ENCODE data around the gene TFR2. TPM values are rescaled to one million over a fixed set of nuclear protein-coding genes. Genes with fewer than 3 reads are reported as not detected.

TFR2 gene
- total and polyA plus RNA-seq, 2 donors (not counting 1 experiment from before 2014, with no cell fraction given) = 5.9 to 10.0 TPM

DNA sequence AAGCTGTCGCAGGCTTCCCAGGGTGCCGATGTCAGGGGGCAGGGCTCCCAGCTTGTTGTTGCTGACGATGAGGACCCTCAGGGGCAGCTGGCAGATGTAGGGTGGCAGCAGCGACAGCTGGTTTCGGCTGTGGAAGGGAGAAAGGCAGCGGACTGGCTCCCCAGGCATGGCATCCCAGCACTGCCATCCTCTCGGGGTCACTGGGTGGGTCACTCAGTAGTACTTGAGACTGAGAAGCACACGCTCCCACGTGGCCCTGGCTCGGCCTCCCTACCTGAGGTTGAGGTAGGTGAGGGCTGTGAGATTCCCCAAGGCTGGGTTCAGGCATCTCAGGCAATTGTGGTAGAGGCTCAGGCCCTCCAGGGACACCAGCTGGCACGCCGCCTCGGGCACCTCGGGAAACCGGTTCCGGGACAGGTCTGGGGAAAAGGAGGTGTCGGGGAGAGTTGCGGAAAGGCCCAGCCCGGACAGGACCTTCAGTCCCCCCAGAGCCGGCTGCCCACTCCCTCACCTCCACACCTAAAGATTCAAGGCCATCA is 59.2 kb downstream of the TFR2 start:
- H3K4me2 ChIP-seq (replicated peaks; ENCODE audit: low read depth, low read length, poor library complexity, severe bottlenecking) = peak overlapping the region; percentile 92
- peaks cover 73% of the 10 kb centered on the region for H4K20me1 ChIP-seq (ENCODE audit: control insufficient read depth, insufficient read depth, low read length, poor library complexity, severe bottlenecking)
- ChIA-PET CTCF (interaction anchor here (11.1 kb wide), 1 partner anchor 19 kb away, joined by 226 read pairs; no protein-coding TSS in a partner anchor), POLR2A (interaction anchor here (0.5 to 0.6 kb wide), 2 partner anchors 22 to 50 kb away, joined by 3 to 4 read pairs; no protein-coding TSS in a partner anchor)
- WGBS (ENCODE audit: insufficient coverage) = 95% methylated on average over 12 of the region's 20 CpGs
- H3K27me3 ChIP-seq (replicated peaks in 1 of 4; ENCODE audit: control extremely low read depth in 1 of 4, control insufficient read depth in 3 of 4, insufficient read depth in 4 of 4, low read length in 3 of 4) = no peaks in the 10 kb centered on the region
- Mint-ChIP-seq H3K4me1 (peaks cover 41% of the 10 kb centered on the region), H3K27me3 (no peaks in the 10 kb centered on the region), H3K9me3 (ENCODE audit: insufficient read depth) (no peaks in the 10 kb centered on the region), H3K4me3 (peak overlapping the region; percentile 98), H3K27ac (peak overlapping the region; percentile 99)
- H2AFZ ChIP-seq (ENCODE audit: insufficient read depth, low read depth, low read length, poor library complexity, severe bottlenecking) = no peak overlapping the region
- peaks cover 70% of the 10 kb centered on the region for H3K79me2 ChIP-seq (ENCODE audit: control insufficient read depth, insufficient read depth, low read length)
- TF ChIP-seq, protein P1, sequence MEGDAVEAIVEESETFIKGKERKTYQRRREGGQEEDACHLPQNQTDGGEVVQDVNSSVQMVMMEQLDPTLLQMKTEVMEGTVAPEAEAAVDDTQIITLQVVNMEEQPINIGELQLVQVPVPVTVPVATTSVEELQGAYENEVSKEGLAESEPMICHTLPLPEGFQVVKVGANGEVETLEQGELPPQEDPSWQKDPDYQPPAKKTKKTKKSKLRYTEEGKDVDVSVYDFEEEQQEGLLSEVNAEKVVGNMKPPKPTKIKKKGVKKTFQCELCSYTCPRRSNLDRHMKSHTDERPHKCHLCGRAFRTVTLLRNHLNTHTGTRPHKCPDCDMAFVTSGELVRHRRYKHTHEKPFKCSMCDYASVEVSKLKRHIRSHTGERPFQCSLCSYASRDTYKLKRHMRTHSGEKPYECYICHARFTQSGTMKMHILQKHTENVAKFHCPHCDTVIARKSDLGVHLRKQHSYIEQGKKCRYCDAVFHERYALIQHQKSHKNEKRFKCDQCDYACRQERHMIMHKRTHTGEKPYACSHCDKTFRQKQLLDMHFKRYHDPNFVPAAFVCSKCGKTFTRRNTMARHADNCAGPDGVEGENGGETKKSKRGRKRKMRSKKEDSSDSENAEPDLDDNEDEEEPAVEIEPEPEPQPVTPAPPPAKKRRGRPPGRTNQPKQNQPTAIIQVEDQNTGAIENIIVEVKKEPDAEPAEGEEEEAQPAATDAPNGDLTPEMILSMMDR (IDR thresholded peaks at IDR 0.05) = no peak
- no peak for TF ChIP-seq EZH2 (IDR thresholded peaks at IDR 0.05; ENCODE audit: borderline replicate concordance, insufficient read depth, low read depth, low read length, poor library complexity, severe bottlenecking)
- peaks cover 26 to 36% of the 10 kb centered on the region in 2 donors for H3K4me1 ChIP-seq (ENCODE audit: control insufficient read depth in 2 of 2, insufficient read depth in 2 of 2, low read length in 2 of 2)
- no peak overlapping the region for H3K4me3 ChIP-seq (ENCODE audit: control extremely low read depth in 1 of 5, extremely low read depth in 1 of 5, insufficient read depth in 1 of 5, low read depth in 2 of 5, low read length in 4 of 5)
- no peak overlapping the region for H3K9ac ChIP-seq (ENCODE audit: low read length)
- intact Hi-C loops (cut with micrococcal nuclease) = no loop called here
- H3K9me3 ChIP-seq (ENCODE audit: control extremely low read depth in 1 of 3, control insufficient read depth in 2 of 3, insufficient read depth in 1 of 3, low read length in 2 of 3) = no peaks in the 10 kb centered on the region
- ATAC-seq (ENCODE audit: low read depth) = no peak
- peak overlapping the region; percentile 94 to 97 for H3K27ac ChIP-seq (ENCODE audit: low read length in 2 of 2)
- H3K36me3 ChIP-seq (replicated peaks in 1 of 2; ENCODE audit: control extremely low read depth in 1 of 2, control insufficient read depth in 1 of 2, extremely low read depth in 1 of 2, insufficient read depth in 2 of 2, low read length in 1 of 2) = peaks cover 0 to 57% of the 10 kb centered on the region in 2 experiments
- no peak for DNase-seq

DNA sequence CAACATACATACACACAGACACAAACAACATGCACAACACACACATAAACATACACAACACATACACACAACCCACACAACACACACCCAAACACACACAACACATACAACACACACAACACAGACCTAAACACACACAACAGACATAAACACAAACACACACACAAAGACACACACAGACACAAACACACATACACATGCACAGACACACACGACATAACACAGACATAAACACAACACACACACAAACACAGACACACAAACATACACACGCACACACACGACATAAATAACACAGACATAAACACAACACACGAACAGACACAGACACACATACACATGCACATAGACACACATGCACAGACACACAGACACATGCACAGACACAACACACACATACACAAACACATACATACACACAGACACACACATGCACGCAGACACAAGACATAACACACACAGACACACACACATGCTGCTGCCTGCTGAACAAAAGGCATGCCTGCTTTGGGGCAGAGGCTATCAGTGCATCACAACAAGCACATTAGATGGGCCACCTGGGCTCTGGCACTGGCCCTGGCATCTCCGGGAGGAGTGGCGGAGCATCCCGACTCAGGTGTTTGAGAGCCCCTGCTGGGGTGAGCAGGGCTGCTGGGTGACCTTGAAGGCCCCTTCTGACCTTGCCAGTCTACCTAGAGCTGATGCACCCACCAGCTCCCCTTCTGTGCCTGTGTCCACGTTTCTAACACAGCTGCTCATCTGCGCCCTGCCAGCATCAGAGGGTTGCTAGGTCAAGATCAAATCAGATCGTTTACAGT is 60.7 kb downstream of the TFR2 start:
- ChIA-PET POLR2A (no interaction called here), CTCF (interaction anchor here (0.6 to 11.1 kb wide), 2 partner anchors 12 to 18 kb away, joined by 3 to 226 read pairs; no protein-coding TSS in a partner anchor)
- no peaks in the 10 kb centered on the region for H3K27me3 ChIP-seq (replicated peaks in 1 of 4; ENCODE audit: control extremely low read depth in 1 of 4, control insufficient read depth in 3 of 4, insufficient read depth in 4 of 4, low read length in 3 of 4)
- ATAC-seq (ENCODE audit: low read depth) (no peak), DNase-seq (no peak)
- H3K4me3 ChIP-seq (ENCODE audit: control extremely low read depth in 1 of 5, extremely low read depth in 1 of 5, insufficient read depth in 1 of 5, low read depth in 2 of 5, low read length in 4 of 5) = no peak overlapping the region
- no peak for TF ChIP-seq EZH2 (IDR thresholded peaks at IDR 0.05; ENCODE audit: borderline replicate concordance, insufficient read depth, low read depth, low read length, poor library complexity, severe bottlenecking)
- H4K20me1 ChIP-seq (ENCODE audit: control insufficient read depth, insufficient read depth, low read length, poor library complexity, severe bottlenecking) = peaks cover 84% of the 10 kb centered on the region
- 94% methylated on average over 10 of the region's 11 CpGs for WGBS (ENCODE audit: insufficient coverage)
- Mint-ChIP-seq H3K27ac (no peak overlapping the region), H3K4me1 (peaks cover 36% of the 10 kb centered on the region), H3K27me3 (no peaks in the 10 kb centered on the region), H3K4me3 (no peak overlapping the region), H3K9me3 (ENCODE audit: insufficient read depth) (no peaks in the 10 kb centered on the region)
- H2AFZ ChIP-seq (ENCODE audit: insufficient read depth, low read depth, low read length, poor library complexity, severe bottlenecking) = no peak overlapping the region
- no peak overlapping the region for H3K27ac ChIP-seq (ENCODE audit: low read length in 2 of 2)
- H3K79me2 ChIP-seq (ENCODE audit: control insufficient read depth, insufficient read depth, low read length) = peaks cover 70% of the 10 kb centered on the region
- H3K9me3 ChIP-seq (ENCODE audit: control extremely low read depth in 1 of 3, control insufficient read depth in 2 of 3, insufficient read depth in 1 of 3, low read length in 2 of 3) = no peaks in the 10 kb centered on the region
- no peak overlapping the region for H3K4me2 ChIP-seq (replicated peaks; ENCODE audit: low read depth, low read length, poor library complexity, severe bottlenecking)
- H3K4me1 ChIP-seq (ENCODE audit: control insufficient read depth in 2 of 2, insufficient read depth in 2 of 2, low read length in 2 of 2) = peaks cover 23 to 32% of the 10 kb centered on the region in 2 donors
- peaks cover 0 to 72% of the 10 kb centered on the region in 2 experiments for H3K36me3 ChIP-seq (replicated peaks in 1 of 2; ENCODE audit: control extremely low read depth in 1 of 2, control insufficient read depth in 1 of 2, extremely low read depth in 1 of 2, insufficient read depth in 2 of 2, low read length in 1 of 2)
- no peak overlapping the region for H3K9ac ChIP-seq (ENCODE audit: low read length)
- intact Hi-C loops (cut with micrococcal nuclease) = no loop called here

Measured in B cell (primary cell).